Psoas muscle (tissue), 8 donors: ENCODE data around the gene CNBD2. TPM values are rescaled to one million over a fixed set of nuclear protein-coding genes. Genes with fewer than 3 reads are reported as not detected.

Experiments
- ATAC-seq, 4 donors: fragments of 200-7000 bp; cut with Tn5 transposase; one replicate each; pipeline ENCODE4 v1.9.1; 2020; ENCODE audit warnings: moderate library complexity in 3 of 4, mild to moderate bottlenecking in 2 of 4
- DNase-seq, 2 donors: peaks; one replicate each; pipeline ENCODE4 v3.0.0-alpha.2; 2020
- H3K27ac ChIP-seq: fragments of 200-600 bp; one replicate; pipeline ENCODE4 v1.8.0; 2022
- H3K27me3 ChIP-seq, 3 donors: fragments of 200-600 bp in 1 of 3; one replicate each; pipeline versions ENCODE4 v1.6.1 to v1.8.0; 2013 to 2022; ENCODE audit warnings: low read length in 2 of 3, mild to moderate bottlenecking in 2 of 3, moderate library complexity in 1 of 3; ENCODE audit not compliant: insufficient read depth in 3 of 3
- H3K36me3 ChIP-seq, 2 donors: fragments of 200-600 bp in 1 of 2; one replicate each; pipeline versions ENCODE4 v1.6.1 to v1.8.0; 2013 to 2022; ENCODE audit warnings: low read depth in 1 of 2, mild to moderate bottlenecking in 1 of 2, moderate library complexity in 1 of 2; ENCODE audit not compliant: insufficient read depth in 1 of 2
- H3K4me1 ChIP-seq: fragments of 200-600 bp; one replicate; pipeline ENCODE4 v1.8.0; 2022
- H3K4me3 ChIP-seq: fragments of 200-600 bp; one replicate; pipeline ENCODE4 v1.8.0; 2022; ENCODE audit warnings: mild to moderate bottlenecking
- H3K9me3 ChIP-seq: fragments of 200-600 bp; one replicate; pipeline ENCODE4 v1.8.0; 2022
- CTCF ChIP-seq: fragments of 200-600 bp; IDR thresholded peaks from one replicate; pipeline ENCODE4 v1.8.0; 2022; ENCODE audit warnings: antibody characterized with exemption
- WGBS, 3 donors: extraction: QIAGEN DNeasy Blood & Tissue Kit; methylation state at CpG; one replicate each; pipeline versions ENCODE4 v1.1.6 to v1.1.7; 2013; 5-methylcytosine and 5-hydroxymethylcytosine counted together
- intact Hi-C, 2 donors: fragments of 100-400 bp; cut with DNase I; formaldehyde crosslinking; loops; one replicate each; pipeline versions ENCODE4 v1.11.0 to v1.14.2; 2022
- polyA plus RNA-seq, 3 donors: library from polyadenylated mRNA; stranded (reverse); fragments of 200-250 nt; gene quantifications; one replicate each; pipeline ENCODE4 v1.2.3, GENCODE V29; 2013
- total RNA-seq, 4 donors: library from RNA; stranded (reverse); fragmentation: NEBNext Ultra II Directional in 2 of 4; extraction: Animal tissue kit (Norgen Biotek cat#: 25700) in 2 of 4; gene quantifications; one replicate each; pipeline versions ENCODE4 v1.2.1 to v1.2.4, GENCODE V29; 2021 to 2023
- donor health status: healthy with polysubstance abuse.
- donor health status: DM: no; HTN: no; CAD: no; lungs with moderate emphysema.
- donor health status: Bipolar disorder and iron deficiency.
- donor health status: healthy.
- donor health status: DM: yes; HTN: yes; CAD: no.
- donor health status: DM: no; HTN: no; CAD: no.
- donor health status: DM: no; HTN: no; CAD: no.
- donor health status: DM: yes; HTN: yes; CAD: no.

The CNBD2 gene
- total and polyA plus RNA-seq, 7 donors: 7.9 to 21.4 (median 14.0) TPM

- H3K36me3 ChIP-seq: no peaks in the 10 kb centered on the region
- no peak overlapping the region for H3K27ac ChIP-seq
- H3K9me3 ChIP-seq: no peaks in the 10 kb centered on the region
- no peak overlapping the region for H3K4me3 ChIP-seq
- H3K27me3 ChIP-seq: no peaks in the 10 kb centered on the region
- intact Hi-C loops: no loop called here
- 64 to 71% (median 68%) methylated on average over 6 of the region's 6 CpGs for WGBS, 3 donors
- no peaks in the 10 kb centered on the region for H3K4me1 ChIP-seq
- DNase-seq (no peak), ATAC-seq (no peak)
- TF ChIP-seq CTCF: no peak
Observed at GRCh38 chr20:35984382-35984781, 16.0 kb downstream of the CNBD2 start.

GRCh38 chr20:35985806-35986205, 17.4 kb downstream of the CNBD2 start:
- Histone ChIP-seq H3K4me1 (no peaks in the 10 kb centered on the region), H3K27ac (no peak overlapping the region), H3K9me3 (no peaks in the 10 kb centered on the region), H3K27me3 (no peaks in the 10 kb centered on the region), H3K4me3 (no peak overlapping the region), H3K36me3 (no peaks in the 10 kb centered on the region)
- TF ChIP-seq CTCF: no peak
- ATAC-seq: no peak
- no peak for DNase-seq
- intact Hi-C loops: no loop called here
- 71 to 73% (median 72%) methylated on average over 2 of the region's 2 CpGs for WGBS, 3 donors

- Histone ChIP-seq H3K4me3 (no peak overlapping the region), H3K36me3 (no peaks in the 10 kb centered on the region), H3K4me1 (no peaks in the 10 kb centered on the region), H3K9me3 (no peaks in the 10 kb centered on the region), H3K27me3 (no peaks in the 10 kb centered on the region), H3K27ac (no peak overlapping the region)
- ATAC-seq (no peak), DNase-seq (no peak)
- TF ChIP-seq CTCF: no peak
- 73 to 93% (median 81%) methylated on average over 2 of the region's 2 CpGs for whole genome bisulfite sequencing, 3 donors
- intact Hi-C loops: no loop called here
Observed at GRCh38 chr20:35988910-35989463, 20.6 kb downstream of the CNBD2 start.

GRCh38 chr20:35991142-35991771, 22.9 kb downstream of the CNBD2 start:
- no peak overlapping the region for H3K4me3 ChIP-seq
- TF ChIP-seq CTCF: peak; percentile 30
- H3K36me3 ChIP-seq: no peaks in the 10 kb centered on the region
- peaks cover 3% of the 10 kb centered on the region for H3K4me1 ChIP-seq
- intact Hi-C loops: loop anchor here in 1 of 2 donors (10.0 kb wide), 1 partner anchor 444 kb away; no protein-coding TSS in a partner anchor
- 54 to 55% (median 54%) methylated on average over 3 of the region's 3 CpGs for WGBS, 3 donors
- no peaks in the 10 kb centered on the region for H3K27me3 ChIP-seq
- DNase-seq: no peak
- ATAC-seq: no peak
- no peak overlapping the region for H3K27ac ChIP-seq
- H3K9me3 ChIP-seq: no peaks in the 10 kb centered on the region
